H9 (cell line): Measurements from ENCODE around the gene GCK. TPM values are rescaled to one million over a fixed set of nuclear protein-coding genes. Genes with fewer than 3 reads are reported as not detected.

Source experiments
- DNase-seq: peaks from one replicate; pipeline ENCODE4 v3.0.0-alpha.2; 2017
- H2AFZ ChIP-seq: one replicate; pipeline ENCODE4 v1.6.1; 2013; ENCODE audit warnings: mild to moderate bottlenecking, low read length, control low read depth, moderate library complexity
- H2AK5ac ChIP-seq: 2 replicates; pipeline ENCODE4 v1.6.1; 2013; ENCODE audit warnings: low read length, control low read depth, mixed read lengths; ENCODE audit not compliant: insufficient read length
- H2BK120ac ChIP-seq: one replicate; pipeline ENCODE4 v1.6.1; 2013; ENCODE audit warnings: low read depth, mild to moderate bottlenecking, low read length, control low read depth, inconsistent platforms; ENCODE audit not compliant: poor library complexity, severe bottlenecking
- H2BK12ac ChIP-seq: 2 replicates; pipeline ENCODE4 v1.6.1; 2013; ENCODE audit warnings: low read length, control low read depth, mixed read lengths, low read depth; ENCODE audit not compliant: insufficient read length
- H2BK15ac ChIP-seq: 2 replicates; pipeline ENCODE4 v1.6.1; 2013; ENCODE audit warnings: low read depth, low read length, control low read depth
- H2BK20ac ChIP-seq: one replicate; pipeline ENCODE4 v1.6.1; 2013; ENCODE audit warnings: low read depth, mild to moderate bottlenecking, low read length, control low read depth, inconsistent platforms; ENCODE audit not compliant: poor library complexity, severe bottlenecking
- H2BK5ac ChIP-seq: 2 replicates; pipeline ENCODE4 v1.6.1; 2013; ENCODE audit warnings: low read length, control low read depth, mixed read lengths; ENCODE audit not compliant: insufficient read length
- H3K14ac ChIP-seq: 2 replicates; pipeline ENCODE4 v1.6.1; 2013; ENCODE audit warnings: low read length, control low read depth; ENCODE audit not compliant: insufficient read depth
- H3K18ac ChIP-seq: 2 replicates; pipeline ENCODE4 v1.6.1; 2013; ENCODE audit warnings: low read depth, mild to moderate bottlenecking, mixed read lengths, low read length, control low read depth; ENCODE audit not compliant: insufficient read length
- H3K23ac ChIP-seq: 2 replicates; pipeline ENCODE4 v1.6.1; 2013; ENCODE audit warnings: low read length, control low read depth, mixed read lengths, low read depth; ENCODE audit not compliant: insufficient read length
- H3K23me2 ChIP-seq: 2 replicates; pipeline ENCODE4 v1.6.1; 2013; ENCODE audit warnings: low read depth, mild to moderate bottlenecking, mixed read lengths, low read length, control low read depth; ENCODE audit not compliant: insufficient read length, poor library complexity, severe bottlenecking
- H3K27ac ChIP-seq: 2 replicates; pipeline ENCODE4 v1.5.1; 2013; ENCODE audit warnings: low read length, control low read depth, mixed read lengths, low read depth; ENCODE audit not compliant: insufficient read length
- H3K27me3 ChIP-seq: 2 replicates; pipeline ENCODE4 v1.6.1; 2013; ENCODE audit warnings: low read length, control low read depth, inconsistent platforms; ENCODE audit not compliant: insufficient read depth
- H3K4ac ChIP-seq: 2 replicates; pipeline ENCODE4 v1.6.1; 2013; ENCODE audit warnings: low read depth, mild to moderate bottlenecking, control low read depth, inconsistent platforms, low read length, moderate library complexity
- H3K4me1 ChIP-seq: 2 replicates; pipeline ENCODE4 v1.6.1; 2013; ENCODE audit warnings: low read length, control low read depth, inconsistent platforms; ENCODE audit not compliant: insufficient read depth
- H3K4me2 ChIP-seq: 2 replicates; pipeline ENCODE4 v1.6.1; 2013; ENCODE audit warnings: low read length, control low read depth, mixed read lengths; ENCODE audit not compliant: insufficient read length, insufficient read depth
- H3K56ac ChIP-seq: 2 replicates; pipeline ENCODE4 v1.6.1; 2013; ENCODE audit warnings: low read depth, mild to moderate bottlenecking, mixed read lengths, low read length, control low read depth; ENCODE audit not compliant: insufficient read length
- H3K79me1 ChIP-seq: 2 replicates; pipeline ENCODE4 v1.6.1; 2013; ENCODE audit warnings: low read depth, mild to moderate bottlenecking, moderate library complexity, low read length, control low read depth, inconsistent platforms; ENCODE audit not compliant: insufficient read depth, poor library complexity, severe bottlenecking
- H3K79me2 ChIP-seq: 2 replicates; pipeline ENCODE4 v1.6.1; 2013; ENCODE audit warnings: low read length, control low read depth, inconsistent platforms; ENCODE audit not compliant: insufficient read depth
- H3K9ac ChIP-seq: 2 replicates; pipeline ENCODE4 v1.6.1; 2013; ENCODE audit warnings: low read length, control low read depth, mixed read lengths; ENCODE audit not compliant: insufficient read length; ENCODE audit errors: extremely low read depth
- H3K9me3 ChIP-seq: one replicate; pipeline ENCODE4 v1.6.1; 2013; ENCODE audit warnings: low read depth, low read length, inconsistent platforms; ENCODE audit not compliant: control insufficient read depth
- H3T11ph ChIP-seq: one replicate; pipeline ENCODE4 v1.6.1; 2013; ENCODE audit warnings: mild to moderate bottlenecking, low read length, control low read depth, inconsistent platforms
- H4K20me1 ChIP-seq: one replicate; pipeline ENCODE4 v1.6.1; 2013; ENCODE audit not compliant: control insufficient read depth, insufficient read length, insufficient read depth
- H4K5ac ChIP-seq: 2 replicates; pipeline ENCODE4 v1.6.1; 2013; ENCODE audit warnings: low read depth, mild to moderate bottlenecking, mixed read lengths, low read length, control low read depth; ENCODE audit not compliant: insufficient read length
- H4K8ac ChIP-seq: replicated peaks from 2 replicates; pipeline ENCODE4 v1.6.1; 2013; ENCODE audit warnings: low read length, control low read depth, mixed read lengths, low read depth; ENCODE audit not compliant: insufficient read length
- H4K91ac ChIP-seq: 2 replicates; pipeline ENCODE4 v1.6.1; 2013; ENCODE audit warnings: low read depth, mild to moderate bottlenecking, moderate library complexity, mixed read lengths, low read length, control low read depth; ENCODE audit not compliant: insufficient read length
- H3K27ac Mint-ChIP-seq, 3 experiments: 2 replicates in 2 of 3; 3 replicates in 1 of 3; pipeline ENCODE4 v1.8.0; 2020 to 2021; ENCODE audit warnings: mixed read lengths in 3 of 3, mild to moderate bottlenecking in 1 of 3, moderate library complexity in 1 of 3
- H3K27me3 Mint-ChIP-seq: 2 replicates; pipeline ENCODE4 v1.8.0; 2021; ENCODE audit warnings: low read depth, mild to moderate bottlenecking, moderate library complexity, mixed read lengths
- H3K36me3 Mint-ChIP-seq, 3 experiments: 2 replicates in 2 of 3; 3 replicates in 1 of 3; pipeline ENCODE4 v1.8.0; 2020 to 2021; ENCODE audit warnings: low read depth in 3 of 3, mixed read lengths in 3 of 3; ENCODE audit not compliant: insufficient read depth in 1 of 3
- H3K4me1 Mint-ChIP-seq, 2 experiments: 2 replicates each; pipeline ENCODE4 v1.8.0; 2020; ENCODE audit warnings: mixed read lengths in 2 of 2
- H3K4me3 Mint-ChIP-seq, 2 experiments: 2 replicates in 1 of 2; 3 replicates in 1 of 2; pipeline ENCODE4 v1.8.0; 2020 to 2021; ENCODE audit warnings: mild to moderate bottlenecking in 2 of 2, mixed read lengths in 2 of 2, moderate library complexity in 1 of 2
- H3K9me3 Mint-ChIP-seq, 2 experiments: 2 replicates in 1 of 2; 3 replicates in 1 of 2; pipeline ENCODE4 v1.8.0; 2020; ENCODE audit warnings: mild to moderate bottlenecking in 2 of 2, mixed read lengths in 2 of 2, moderate library complexity in 1 of 2
- WGBS: extraction: QIAGEN DNeasy Blood & Tissue Kit; methylation state at CpG from one replicate; pipeline ENCODE4 v1.1.7; 2013; ENCODE audit warnings: missing lambda C conversion rate, low lambda C conversion rate, mixed read lengths; ENCODE audit not compliant: insufficient read length; ENCODE audit errors: extremely low coverage; 5-methylcytosine and 5-hydroxymethylcytosine counted together
- total RNA-seq: library from RNA; stranded (reverse); gene quantifications from 2 replicates; pipeline ENCODE4 v1.2.1, GENCODE V29; 2021
- TF ChIP-seq, protein P1 (sequence below): fragments of 200-600 bp; sonication (generic); conservative IDR thresholded peaks from 3 replicates; pipeline ENCODE4 v1.8.0; 2021; ENCODE audit warnings: antibody characterized with exemption, mild to moderate bottlenecking

The GCK gene
- total RNA-seq, 1 experiment from 2014 or later = 0.98 TPM

DNA sequence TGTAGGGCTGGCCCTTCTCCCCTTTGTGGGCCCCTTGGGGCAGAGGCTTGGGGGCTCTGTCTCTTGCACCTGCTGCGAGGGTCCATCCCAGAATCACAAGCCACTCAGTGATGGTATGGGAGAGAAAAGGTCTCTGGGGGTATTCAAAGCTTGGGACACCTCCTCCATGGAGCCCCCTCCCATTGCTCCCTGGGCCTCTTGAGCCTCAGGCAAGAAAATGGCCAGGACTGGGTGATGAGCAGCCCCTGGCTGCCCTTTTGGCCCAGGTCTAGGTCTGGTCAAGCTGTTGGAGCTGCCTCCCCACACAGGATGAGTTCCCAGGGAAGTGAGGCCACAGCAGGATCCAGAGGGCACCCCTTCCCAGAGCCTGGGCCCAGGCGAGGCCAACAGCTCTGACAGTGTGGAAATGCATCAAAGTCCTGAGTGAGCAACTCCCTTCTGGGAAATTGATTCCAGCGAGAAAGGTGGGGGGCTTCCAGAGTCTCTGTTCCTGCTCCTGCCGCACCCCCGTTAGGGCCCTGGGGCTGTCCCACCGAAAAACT, 44.7 kb downstream of the GCK start:
- no peaks in the 10 kb centered on the region for H4K20me1 ChIP-seq
- no peak overlapping the region for H3K9ac ChIP-seq
- no peak overlapping the region for H3K56ac ChIP-seq
- no peaks in the 10 kb centered on the region for H3K9me3 ChIP-seq
- no peak for DNase-seq
- H3K4ac ChIP-seq = no peak overlapping the region
- no peak overlapping the region for H3K27ac ChIP-seq
- H3T11ph ChIP-seq = no peak overlapping the region
- Mint-ChIP-seq H3K36me3 (no peaks in the 10 kb centered on the region; a peak in 1 of 7 replicates), H3K27ac (no peak overlapping the region), H3K9me3 (no peaks in the 10 kb centered on the region), H3K27me3 (peaks cover 51% of the 10 kb centered on the region), H3K4me3 (no peak overlapping the region; a peak in 1 of 5 replicates), H3K4me1 (peaks cover 14 to 27% of the 10 kb centered on the region in 2 experiments)
- H3K14ac ChIP-seq = no peak overlapping the region
- no peak overlapping the region for H3K4me2 ChIP-seq
- H3K27me3 ChIP-seq = peaks cover 8% of the 10 kb centered on the region; the same call in 1 of the 2 replicates
- H3K4me1 ChIP-seq = no peaks in the 10 kb centered on the region
- no peaks in the 10 kb centered on the region for H3K79me2 ChIP-seq
- H4K5ac ChIP-seq = no peak overlapping the region
- no peaks in the 10 kb centered on the region for H3K79me1 ChIP-seq
- no peak overlapping the region for H4K8ac ChIP-seq
- H4K91ac ChIP-seq = no peak overlapping the region
- no CpG with 5 or more reads among the region's 6 CpGs for WGBS
- no peak overlapping the region for H2AFZ ChIP-seq
- TF ChIP-seq, protein P1, sequence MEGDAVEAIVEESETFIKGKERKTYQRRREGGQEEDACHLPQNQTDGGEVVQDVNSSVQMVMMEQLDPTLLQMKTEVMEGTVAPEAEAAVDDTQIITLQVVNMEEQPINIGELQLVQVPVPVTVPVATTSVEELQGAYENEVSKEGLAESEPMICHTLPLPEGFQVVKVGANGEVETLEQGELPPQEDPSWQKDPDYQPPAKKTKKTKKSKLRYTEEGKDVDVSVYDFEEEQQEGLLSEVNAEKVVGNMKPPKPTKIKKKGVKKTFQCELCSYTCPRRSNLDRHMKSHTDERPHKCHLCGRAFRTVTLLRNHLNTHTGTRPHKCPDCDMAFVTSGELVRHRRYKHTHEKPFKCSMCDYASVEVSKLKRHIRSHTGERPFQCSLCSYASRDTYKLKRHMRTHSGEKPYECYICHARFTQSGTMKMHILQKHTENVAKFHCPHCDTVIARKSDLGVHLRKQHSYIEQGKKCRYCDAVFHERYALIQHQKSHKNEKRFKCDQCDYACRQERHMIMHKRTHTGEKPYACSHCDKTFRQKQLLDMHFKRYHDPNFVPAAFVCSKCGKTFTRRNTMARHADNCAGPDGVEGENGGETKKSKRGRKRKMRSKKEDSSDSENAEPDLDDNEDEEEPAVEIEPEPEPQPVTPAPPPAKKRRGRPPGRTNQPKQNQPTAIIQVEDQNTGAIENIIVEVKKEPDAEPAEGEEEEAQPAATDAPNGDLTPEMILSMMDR = no peak
- H2BK20ac ChIP-seq = no peak overlapping the region
- no peak overlapping the region for H2BK12ac ChIP-seq
- H3K23ac ChIP-seq = no peak overlapping the region
- H2BK5ac ChIP-seq = no peak overlapping the region
- no peak overlapping the region for H2BK120ac ChIP-seq
- H3K18ac ChIP-seq = no peak overlapping the region
- H2AK5ac ChIP-seq = no peak overlapping the region
- H3K23me2 ChIP-seq = peaks cover 9% of the 10 kb centered on the region
- no peak overlapping the region for H2BK15ac ChIP-seq
